ENCODE data around the gene RDX.
"Not testable (repeated sequence)": the region's sequence is repeated elsewhere in the genome, so short reads cannot be mapped to it uniquely, and the experiment has no call there.

Gene RDX

DNA sequence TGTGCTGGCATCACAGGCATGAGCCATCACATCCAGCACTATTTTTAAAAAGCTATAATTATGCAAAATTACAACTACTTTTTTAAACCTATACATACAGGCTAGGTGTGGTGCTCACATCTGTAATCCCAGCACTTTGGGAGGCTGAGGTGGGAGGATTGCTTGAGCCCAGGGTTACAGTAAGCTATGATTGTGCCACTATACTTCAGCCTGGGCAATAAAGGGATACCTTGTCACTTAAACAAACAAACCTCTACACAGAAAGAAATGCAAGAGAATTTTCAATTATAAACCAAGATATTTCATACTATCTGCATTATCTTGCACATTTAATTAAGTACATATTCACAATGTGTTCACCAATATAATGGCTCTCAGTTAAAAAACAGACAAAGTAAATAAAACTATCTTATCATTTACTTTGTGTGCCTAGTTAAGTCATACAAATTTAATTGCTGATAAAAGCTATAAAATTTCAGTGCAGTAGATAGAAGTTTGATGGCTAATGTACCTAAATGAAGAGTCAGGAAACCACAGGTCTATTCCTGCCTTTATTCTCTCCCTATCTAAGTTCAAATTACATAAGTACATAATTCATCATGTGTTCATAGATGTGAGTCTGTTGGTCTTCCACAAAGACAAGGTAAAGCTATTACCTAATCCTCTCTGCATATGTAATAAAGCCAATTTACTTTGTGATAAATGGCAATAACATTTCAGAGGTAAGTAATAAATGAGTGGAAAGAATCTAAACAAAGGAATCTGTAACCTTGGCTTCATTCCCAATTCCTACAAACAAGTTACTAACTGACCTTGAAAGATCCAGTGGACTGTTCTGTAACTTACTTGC, 9.0 kb upstream of the RDX start:
- no peak for DNase-seq

DNA sequence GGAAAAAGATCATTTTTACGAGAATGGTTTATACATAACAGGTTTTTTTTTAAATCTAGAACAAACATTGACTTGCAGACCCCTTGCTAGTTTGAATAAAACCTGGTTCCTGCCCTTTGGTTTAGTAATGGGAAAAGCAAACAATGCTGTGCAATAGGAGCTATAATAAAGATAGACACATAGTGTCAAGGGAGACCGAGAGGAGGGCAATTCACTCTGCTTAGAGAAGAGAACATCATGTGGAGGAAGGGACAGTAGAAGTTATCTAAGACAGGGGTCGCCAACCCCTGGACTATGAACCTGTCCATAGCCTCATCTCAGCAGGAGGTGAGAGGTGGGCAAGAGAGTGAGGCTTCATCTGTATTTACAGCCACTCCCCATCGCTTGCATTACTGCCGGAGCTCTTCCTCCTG, 7.0 kb upstream of the RDX start:
- no peak for DNase-seq

DNA sequence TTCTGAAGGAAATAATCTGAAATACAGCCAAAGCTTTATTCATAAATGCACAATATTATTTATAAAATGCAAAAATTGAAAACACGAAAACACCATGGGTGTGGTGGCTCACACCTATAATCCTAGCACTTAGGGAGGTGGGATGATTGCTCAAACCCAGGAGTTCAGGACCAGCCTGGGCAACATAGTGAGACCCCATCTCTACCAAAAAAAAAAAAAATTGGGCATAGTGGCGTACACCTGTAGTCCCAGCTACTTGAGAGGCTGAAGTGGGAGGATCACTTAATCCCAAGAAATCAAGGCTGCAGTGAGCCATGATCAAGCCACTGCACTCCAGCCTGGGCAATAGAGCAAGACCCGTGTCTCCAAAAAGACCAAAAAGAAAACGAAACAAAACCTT, 5.2 kb upstream of the RDX start:
- no peak for DNase-seq

DNA sequence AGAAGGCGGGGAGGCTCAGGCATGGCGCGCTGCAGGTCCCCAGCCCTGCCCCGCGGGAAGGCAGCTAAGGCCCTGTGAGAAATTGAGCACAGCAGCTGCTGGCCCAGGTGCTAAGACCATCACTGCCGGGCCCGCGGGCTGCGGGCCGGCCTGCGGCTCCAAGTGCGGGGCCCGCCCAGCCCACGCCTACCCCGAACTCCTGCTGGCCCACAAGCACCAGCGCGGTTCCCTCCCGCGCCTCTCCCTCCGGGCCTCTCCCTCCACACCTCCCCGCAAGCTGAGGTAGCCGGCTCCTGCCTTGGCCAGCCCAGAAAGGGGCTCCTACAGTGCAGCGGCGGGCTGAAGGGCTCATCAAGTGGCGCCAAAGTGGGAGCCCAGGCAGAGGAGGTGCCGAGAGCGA, 4.6 kb upstream of the RDX start:
- no peak for DNase-seq

DNA sequence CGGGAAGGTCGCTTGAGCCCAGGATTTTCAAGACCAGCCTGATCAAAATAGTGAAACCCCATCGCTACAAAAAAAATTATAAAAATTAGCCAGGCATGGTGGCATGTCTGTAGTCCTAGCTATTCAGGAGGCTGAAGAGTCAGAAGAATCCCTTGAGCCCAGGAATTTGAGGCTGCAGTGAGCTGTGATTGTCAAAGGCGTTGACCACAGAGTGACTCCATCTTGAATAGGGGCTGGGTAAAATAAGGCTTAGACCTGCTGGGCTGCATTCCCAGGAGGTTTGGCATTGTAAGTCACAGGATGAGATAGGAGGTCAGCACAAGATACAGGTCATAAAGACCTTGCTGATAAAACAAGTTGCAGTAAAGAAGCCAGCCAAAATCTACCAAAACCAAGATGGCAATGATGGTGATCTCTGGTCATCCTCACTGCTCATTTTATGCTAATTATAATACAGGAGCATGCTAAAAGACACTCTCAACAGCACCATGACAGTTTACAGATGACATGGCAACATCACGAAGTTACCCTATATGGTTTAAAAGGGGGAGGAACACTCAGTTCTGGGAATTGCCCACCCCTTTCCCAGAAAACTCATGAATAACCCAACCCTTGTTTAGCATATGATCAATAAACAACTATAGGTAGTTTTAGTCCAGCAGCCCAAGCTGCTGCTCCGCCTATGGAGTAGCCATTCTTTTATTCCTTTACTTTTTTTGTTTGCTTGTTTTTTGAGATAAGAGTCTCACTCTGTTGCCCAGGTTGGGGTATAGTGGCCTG, 2.8 kb upstream of the RDX start:
- no peak for DNase-seq

DNA sequence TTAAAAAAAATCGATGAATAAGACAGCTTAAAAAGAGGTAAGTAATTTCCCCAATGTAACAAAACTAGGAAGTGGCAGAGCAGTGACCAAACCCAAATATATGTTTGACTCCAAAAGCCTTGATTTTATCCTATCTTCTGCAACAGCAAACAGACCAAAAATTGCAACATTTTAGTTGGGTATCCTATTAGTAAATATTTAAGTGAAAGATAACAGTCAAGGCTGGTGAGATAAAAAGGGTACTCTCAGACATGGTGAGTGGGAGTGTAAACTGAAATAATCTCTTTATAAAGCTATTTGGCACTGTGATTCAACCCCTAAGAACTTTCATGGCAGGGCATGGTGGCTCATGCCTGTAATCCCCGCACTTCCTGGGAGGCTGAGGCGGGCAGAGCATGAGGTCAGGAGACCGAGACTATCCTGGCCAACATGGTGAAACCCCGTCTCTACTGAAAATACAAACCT, 1.9 kb upstream of the RDX start:
- DNase-seq = no peak

DNA sequence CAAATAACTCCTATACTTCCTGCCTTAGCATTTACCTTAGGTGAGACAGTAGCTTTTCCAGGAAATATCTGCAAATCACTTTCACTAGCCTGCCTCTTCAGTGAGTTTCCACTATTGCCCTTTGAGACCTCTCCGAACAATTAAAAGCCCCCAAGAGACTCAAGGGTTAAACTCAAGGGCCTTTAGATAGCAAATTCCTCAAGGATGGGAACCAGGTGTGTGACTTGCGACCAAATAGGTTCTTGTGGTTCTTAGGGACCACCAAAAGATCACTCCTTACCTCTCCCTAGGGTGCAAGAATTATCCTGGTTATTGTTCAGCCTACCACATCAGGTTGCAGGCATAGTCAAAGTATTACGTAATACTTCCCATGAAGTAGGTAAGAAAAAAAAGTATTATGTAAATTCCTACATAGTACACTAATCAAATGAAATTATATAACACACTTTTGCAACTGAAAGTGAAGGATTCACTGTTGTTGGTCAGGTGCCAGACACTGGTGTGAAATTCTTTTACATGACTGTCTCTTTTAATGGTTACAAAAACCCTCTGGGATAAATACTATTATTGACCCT, 1.4 kb upstream of the RDX start:
- DNase-seq = peak; percentile 5

DNA sequence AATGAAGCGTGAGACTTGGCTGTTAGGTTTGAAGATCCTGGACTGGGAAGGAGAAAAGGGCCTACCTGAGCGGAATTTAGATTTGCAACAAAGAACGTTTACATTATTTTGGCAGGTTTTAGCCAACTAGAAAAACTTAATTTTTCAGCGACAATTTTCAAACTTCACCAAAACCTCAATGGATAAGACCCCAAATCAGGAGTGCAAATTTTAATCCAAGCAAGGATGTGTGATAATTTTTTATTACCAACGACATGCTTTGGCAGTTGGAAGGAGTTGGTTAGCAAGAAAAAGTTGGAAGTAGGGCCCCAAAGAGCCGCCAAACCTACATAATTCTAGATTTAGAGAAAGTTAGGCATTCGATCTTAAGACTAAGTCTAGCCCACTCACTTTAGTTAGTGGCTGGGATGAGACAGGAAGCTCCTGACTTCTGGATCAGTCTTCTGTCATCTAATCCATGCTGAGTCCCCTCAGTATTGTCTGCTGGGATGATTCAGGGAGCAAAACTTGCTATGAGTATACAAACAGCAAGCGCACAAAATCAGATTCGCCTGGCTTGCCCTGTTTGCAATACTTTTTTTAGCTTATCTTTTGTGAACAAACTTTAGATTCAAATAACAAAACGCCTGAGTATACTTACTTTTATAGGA, 787 bp upstream of the RDX start:
- DNase-seq = no peak

DNA sequence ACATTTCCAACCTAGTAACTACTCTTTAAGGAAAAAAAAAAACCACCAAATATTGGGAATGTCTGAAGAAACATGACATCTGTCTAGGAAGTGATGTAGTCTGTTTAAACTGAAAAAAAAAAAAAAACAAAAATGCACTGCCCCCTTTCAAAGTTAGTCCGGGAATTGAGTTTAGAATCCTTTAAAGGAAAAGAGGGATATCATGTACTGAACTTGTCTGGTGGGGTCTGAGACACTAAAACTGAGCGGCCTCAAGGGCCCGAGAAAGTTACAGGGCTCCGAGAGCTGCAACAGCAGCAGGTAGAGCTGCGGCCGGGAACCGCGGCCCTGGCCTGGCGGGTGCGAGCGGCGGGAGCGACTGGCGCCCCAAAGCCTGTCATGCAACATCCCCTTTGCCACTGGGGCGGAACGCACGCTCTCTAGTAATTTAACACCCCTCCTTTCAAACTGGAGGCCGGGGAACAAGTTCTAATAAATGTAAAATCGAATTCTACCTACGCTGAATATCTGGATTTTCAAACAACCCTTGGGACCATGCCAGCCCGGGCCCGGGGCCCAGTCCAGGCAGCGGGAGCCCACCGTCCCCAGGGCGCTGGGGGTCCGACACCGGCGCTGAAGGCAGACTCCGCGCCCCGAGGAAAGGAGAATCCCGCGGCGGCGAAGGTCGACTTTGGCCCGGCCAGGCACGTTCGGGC, 736 bp downstream of the RDX start:
- peak; percentile 61 for DNase-seq

DNA sequence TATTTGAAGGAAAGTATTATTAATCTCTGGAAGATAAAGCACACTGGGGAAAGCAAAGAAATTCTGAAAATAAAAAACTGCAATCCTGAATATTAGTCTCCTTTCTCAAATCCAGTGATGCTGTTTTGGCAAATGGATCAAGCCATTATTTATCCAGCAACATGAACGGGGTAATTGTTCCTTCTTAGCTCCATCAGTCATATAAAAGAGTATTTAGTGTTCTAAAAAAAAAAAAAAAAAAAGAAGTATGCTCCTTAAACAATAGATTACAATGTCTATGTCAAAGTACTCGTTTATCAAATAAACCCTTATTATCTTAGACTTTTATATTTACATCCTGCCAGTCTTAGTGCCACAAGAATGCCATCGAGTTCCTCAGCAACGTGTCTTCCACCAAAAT, 1.3 kb downstream of the RDX start:
- peak; percentile 60 for DNase-seq

DNA sequence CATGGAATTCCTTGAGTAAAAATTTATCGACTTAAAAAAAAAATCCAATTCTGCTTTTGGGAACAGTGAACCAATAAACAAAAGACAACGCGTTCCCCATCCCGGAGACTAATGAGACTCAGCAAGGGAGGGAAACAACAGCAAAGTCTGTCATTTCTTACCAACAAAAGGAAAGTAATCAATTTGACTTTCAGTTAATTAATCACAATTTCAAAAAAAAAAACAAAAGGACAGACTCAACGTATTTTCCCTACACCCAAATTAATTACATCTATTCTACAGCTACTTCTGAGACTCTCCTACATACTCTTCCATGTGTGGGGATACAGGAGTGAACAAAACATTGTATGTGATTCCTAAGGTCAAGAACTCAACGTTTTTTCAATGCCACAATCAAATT, 1.9 kb downstream of the RDX start:
- DNase-seq = peak; percentile 33

DNA sequence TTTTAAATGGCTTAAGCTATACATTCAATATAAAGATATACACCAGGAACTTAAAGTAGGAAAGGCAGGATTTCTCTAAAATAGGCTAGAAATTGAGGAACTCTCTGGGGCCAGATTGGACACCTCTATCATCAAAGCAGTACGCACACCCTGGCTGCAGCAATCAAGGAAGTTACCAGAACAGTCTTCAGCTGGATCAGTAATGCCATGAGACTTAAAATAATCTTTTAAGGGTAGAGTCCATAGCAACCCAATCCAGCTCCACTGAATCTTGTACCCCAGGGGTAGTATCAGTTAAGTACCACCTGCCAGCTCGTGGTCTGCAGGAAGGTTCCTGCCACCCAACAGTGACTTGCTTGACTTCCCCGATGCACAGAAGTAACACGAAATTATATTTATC, 3.0 kb downstream of the RDX start:
- DNase-seq = no peak

DNA sequence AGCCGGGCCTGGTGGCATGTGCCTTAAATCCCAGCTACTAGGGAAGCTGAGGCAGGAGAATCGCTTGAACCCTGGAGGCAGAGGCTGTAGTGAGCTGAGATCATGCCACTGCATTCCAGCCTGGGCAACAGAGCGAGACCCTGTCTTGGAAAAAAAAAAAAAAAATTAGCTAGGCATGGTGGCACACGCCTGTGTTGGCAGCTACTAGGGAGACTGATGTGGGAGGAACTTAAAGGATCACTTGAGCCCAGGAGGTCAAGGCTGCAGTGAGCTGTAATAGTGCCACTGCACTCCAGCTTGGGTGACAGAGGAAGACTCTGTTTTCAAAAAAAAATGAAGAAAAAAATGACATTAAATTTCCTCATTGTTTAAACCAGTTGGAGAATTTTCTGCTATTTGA, 4.3 kb downstream of the RDX start:
- DNase-seq = not testable (repeated sequence)

DNA sequence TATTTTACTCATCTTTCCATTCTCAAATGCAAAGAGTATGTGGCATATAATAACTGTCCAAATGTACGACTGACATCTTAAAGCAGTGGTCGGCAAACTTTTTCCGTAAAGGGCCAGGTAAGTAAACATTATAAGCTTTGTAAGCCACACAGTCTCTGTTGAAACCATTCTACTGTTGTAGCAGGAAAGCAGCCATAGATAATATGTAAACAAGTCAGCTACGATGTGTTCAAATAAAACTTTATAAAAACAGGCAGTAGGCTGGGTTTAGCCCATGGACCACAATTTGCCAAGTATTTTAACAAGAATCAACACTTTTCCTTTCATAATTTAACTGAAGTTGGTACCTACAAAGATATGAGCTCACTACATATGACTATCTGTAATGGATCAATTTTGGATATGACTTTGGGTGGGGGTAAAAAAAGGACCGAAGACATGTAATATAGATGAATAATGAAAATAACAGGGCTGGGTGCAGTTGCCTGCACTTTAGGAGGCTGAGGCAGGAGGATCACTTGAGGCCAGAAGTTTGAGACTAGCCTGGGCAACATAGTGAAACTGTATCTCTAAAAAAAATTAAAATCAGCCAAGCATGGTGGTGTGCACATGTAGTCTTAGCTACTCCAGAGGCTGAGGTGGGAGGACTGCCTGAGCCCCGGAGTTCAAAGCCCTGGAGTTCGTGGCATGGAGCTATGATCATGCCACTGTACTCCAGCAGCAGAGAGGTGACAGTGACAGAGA, 5.7 kb downstream of the RDX start:
- DNase-seq = no peak

DNA sequence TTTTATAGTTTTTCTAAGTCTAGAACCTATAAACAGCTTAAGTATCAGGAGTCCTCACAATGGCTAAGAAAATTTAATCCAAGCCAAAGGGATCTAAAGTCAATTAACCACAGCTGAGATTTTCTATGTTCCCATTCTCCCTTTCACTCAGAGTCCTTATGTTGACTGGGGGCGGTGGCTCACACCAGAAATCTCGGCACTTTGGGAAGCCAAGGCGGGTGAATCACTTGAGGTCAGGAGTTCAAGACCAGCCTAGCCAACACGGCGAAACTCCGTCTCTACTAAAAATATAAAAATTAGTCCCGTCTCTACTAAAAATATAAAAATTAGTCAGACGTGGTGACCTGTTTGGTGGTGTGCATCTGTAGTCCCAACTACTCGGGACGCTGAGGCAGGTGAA, 6.9 kb downstream of the RDX start:
- no peak for DNase-seq

DNA sequence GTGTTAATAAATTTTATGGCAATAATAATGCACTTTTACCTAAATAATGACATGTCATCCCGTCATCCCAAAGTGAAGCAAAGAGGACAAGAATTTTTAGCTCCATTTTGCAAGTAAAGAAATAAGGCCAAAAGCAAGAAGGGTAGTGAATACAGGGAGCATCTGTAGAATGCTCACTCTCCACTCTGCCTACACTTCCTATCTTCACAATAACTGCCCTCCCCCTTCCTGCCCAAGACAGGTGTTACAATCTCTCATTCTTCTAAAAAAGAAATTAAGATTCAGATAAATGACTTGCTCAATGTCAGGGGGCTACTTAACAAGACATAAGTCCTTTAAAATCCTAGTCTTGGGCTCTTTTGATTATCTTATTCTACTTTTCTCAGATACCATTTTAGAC, 8.9 kb downstream of the RDX start:
- no peak for DNase-seq

DNA sequence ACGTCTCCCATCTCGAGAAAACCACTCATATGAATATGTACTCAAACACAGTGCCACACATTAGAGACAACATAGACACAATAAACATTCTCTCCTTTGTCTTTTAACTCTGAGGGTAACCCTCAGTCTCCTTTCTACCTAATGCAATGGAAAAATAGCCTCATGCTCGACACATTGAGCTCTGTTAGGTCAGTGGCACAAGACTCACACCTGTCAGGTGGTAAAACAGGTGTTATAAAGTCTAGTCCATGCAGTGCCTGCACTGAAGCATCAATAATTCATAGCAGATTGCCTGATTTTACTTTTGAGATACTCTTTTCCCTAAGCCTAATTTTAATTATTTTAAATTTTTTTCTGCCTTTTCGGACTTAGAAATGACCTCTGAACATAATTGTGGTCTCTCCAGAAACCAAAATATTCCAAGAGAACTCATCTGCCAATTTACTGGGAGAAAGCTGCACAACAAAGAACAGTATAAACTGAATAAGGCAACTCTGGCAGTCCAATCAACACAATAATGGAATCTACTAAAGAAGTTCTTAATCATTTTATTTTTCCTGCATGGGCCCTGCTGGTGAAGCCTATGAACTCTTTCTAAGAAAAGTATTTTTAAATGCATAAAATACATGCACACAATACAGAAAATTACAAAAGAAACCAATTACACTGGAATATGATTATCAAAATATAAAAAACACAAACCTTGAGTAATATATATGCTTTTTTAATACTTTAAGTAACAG, 9.9 kb downstream of the RDX start:
- DNase-seq = no peak

DNA sequence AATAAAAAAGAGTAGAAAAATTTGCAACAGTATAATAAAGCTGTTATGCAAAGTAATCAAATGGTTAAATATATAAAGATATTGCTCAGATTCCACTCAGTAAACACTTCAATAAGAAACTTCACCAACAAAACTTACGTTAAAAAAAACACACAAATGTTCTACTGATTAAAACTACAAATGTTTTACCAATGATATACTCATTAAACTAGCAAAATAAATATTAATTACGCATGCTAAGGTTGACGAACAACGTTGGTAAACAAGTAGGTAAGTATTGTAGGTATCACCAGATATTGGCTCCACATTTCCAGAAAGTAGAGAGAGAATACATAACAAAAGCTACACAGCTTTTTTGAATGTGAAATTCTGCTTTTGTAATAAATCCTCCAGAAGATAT, 12.6 kb downstream of the RDX start:
- no peak for DNase-seq

DNA sequence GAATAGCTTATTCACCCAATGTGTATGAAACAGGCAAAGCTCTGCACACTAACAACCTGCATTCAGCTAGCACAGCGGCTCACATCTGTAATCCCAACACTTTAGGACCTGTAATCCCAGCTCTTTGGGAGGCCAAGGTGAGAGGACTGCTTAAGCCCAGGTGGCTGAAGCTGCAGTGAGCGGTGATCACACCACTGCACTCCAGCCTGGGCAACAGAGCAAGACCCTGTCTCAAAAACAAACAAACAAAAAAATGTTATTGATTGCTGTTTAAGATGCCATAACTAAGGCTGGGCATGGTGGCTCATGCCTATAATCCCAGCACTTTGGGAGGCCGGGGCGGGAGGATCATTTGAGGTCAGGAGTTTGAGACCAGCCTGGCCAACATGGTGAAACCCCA, 15.8 kb downstream of the RDX start:
- DNase-seq = not testable (repeated sequence)

DNA sequence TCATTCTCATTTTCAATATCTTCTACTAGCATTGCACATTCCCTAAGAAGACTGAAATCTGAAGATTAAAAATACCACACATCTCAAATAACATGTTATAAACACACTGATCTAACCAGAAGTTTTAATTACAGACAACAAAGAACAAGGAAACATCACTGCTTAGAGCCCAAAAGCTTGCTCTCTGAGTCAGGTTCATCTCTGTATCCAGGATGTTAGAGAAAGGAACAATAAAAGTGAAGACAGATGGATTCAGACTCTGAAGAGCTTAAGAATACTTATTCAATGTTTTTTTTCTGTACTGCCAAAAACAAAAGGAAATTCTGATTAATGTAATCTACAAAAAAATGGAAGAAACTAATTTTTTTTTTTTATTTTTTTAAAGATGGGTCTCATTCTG, 16.5 kb downstream of the RDX start:
- no peak for DNase-seq

DNA sequence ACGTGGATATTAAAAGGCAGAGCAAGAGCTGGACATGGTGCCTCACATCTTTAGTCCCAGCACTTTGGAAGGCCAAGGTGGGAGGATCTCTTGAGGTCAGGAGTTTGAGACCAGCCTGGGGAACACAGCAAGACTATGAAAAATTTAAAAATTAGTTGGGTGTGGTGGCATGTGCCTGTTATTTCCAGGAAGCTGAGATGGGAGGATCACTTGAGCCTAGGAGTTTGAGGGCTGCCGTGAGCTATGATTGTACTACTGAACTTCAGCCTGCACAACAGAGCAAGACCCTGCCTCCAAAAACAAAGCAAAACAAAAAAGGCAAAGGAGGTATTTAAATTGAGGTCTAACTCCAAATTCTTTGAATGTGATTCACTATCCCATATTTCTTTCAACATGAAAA, 23.5 kb downstream of the RDX start:
- no peak for DNase-seq

All from midbrain (tissue), 1 donor.